ENCODE data around the gene ASPRV1.
A peak's percentile ranks its signal among the peaks of the same experiment; 100 is the strongest.
"Not testable (repeated sequence)": the region's sequence is repeated elsewhere in the genome, so short reads cannot be mapped to it uniquely, and the experiment has no call there.

The ASPRV1 gene

GRCh38 chr2:69959425-69959824, 2.0 kb downstream of the ASPRV1 start:
- no peak for DNase-seq

- peak; percentile 3 for DNase-seq
Measured at GRCh38 chr2:69958480-69958879, 3.0 kb downstream of the ASPRV1 start.

GRCh38 chr2:69957965-69958364, 3.5 kb downstream of the ASPRV1 start:
- DNase-seq, result peak; percentile 8

- DNase-seq, result no peak
Measured at GRCh38 chr2:69956475-69956979, 4.9 kb downstream of the ASPRV1 start.

- DNase-seq, result no peak
Measured at GRCh38 chr2:69955029-69955428, 6.4 kb downstream of the ASPRV1 start.

- no peak for DNase-seq
Measured at GRCh38 chr2:69954084-69954483, 7.3 kb downstream of the ASPRV1 start.

- DNase-seq, result no peak
Measured at GRCh38 chr2:69952336-69953115, 8.9 kb downstream of the ASPRV1 start.

GRCh38 chr2:69950671-69951070, 10.8 kb downstream of the ASPRV1 start:
- not testable (repeated sequence) for DNase-seq

- no peak for DNase-seq
Measured at GRCh38 chr2:69950241-69950640, 11.2 kb downstream of the ASPRV1 start.

GRCh38 chr2:69948963-69949645, 12.3 kb downstream of the ASPRV1 start:
- no peak for DNase-seq

GRCh38 chr2:69948032-69948962, 13.1 kb downstream of the ASPRV1 start:
- DNase-seq, result no peak

- no peak for DNase-seq
Measured at GRCh38 chr2:69947325-69947931, 14.0 kb downstream of the ASPRV1 start.

GRCh38 chr2:69946351-69947324, 14.8 kb downstream of the ASPRV1 start:
- no peak for DNase-seq

- DNase-seq, result no peak
Measured at GRCh38 chr2:69945941-69946340, 15.5 kb downstream of the ASPRV1 start.

- no peak for DNase-seq
Measured at GRCh38 chr2:69945441-69945840, 16.0 kb downstream of the ASPRV1 start.

- DNase-seq, result no peak
Measured at GRCh38 chr2:69944756-69945155, 16.7 kb downstream of the ASPRV1 start.

- DNase-seq, result no peak
Measured at GRCh38 chr2:69943843-69944525, 17.4 kb downstream of the ASPRV1 start.

- no peak for DNase-seq
Measured at GRCh38 chr2:69943000-69943842, 18.2 kb downstream of the ASPRV1 start.

GRCh38 chr2:69940691-69941090, 20.7 kb downstream of the ASPRV1 start:
- no peak for DNase-seq

GRCh38 chr2:69939722-69940121, 21.7 kb downstream of the ASPRV1 start:
- DNase-seq, result no peak

Data from NCI-H345 (cell line).